Pancreas (tissue), 10 donors: ENCODE data around the gene POU5F1. TPM values are rescaled to one million over a fixed set of nuclear protein-coding genes. Genes with fewer than 3 reads are reported as not detected.
A peak's percentile ranks its signal among the peaks of the same experiment; 100 is the strongest.

Source experiments
- ATAC-seq, 4 donors: fragments of 200-7000 bp; cut with Tn5 transposase; one replicate each; pipeline versions ENCODE4 v1.8.0 to v1.9.1; 2020; ENCODE audit warnings: mild to moderate bottlenecking in 4 of 4, moderate library complexity in 4 of 4
- DNase-seq, 6 donors: peaks; one replicate each; pipeline ENCODE4 v3.0.0-alpha.2; 2020
- FAIRE-seq: peaks from 2 replicates; lab custom pipeline; 2012; peaks lifted over from hg19 to GRCh38; lab: Jason Lieb, UNC
- H3K27ac ChIP-seq, 4 donors: fragments of 200-600 bp; sonication (generic); 1 replicate in 3 of 4; 2 replicates in 1 of 4; pipeline versions ENCODE4 v1.5.0 to v1.8.0; 2020
- H3K27me3 ChIP-seq, 4 donors: fragments of 200-600 bp; one replicate each; pipeline ENCODE4 v1.8.0; 2021
- H3K36me3 ChIP-seq, 3 donors: fragments of 200-600 bp; sonication (generic) in 1 of 3; one replicate each; pipeline versions ENCODE4 v1.5.0 to v1.8.0; 2020 to 2021
- H3K4me1 ChIP-seq, 3 donors: fragments of 200-600 bp; one replicate each; pipeline ENCODE4 v1.8.0; 2021
- H3K4me3 ChIP-seq, 4 donors: fragments of 200-600 bp; sonication (generic) in 2 of 4; one replicate each; pipeline versions ENCODE4 v1.5.0 to v1.8.0; 2020 to 2021
- H3K9me3 ChIP-seq, 4 donors: fragments of 200-600 bp; one replicate each; pipeline ENCODE4 v1.8.0; 2021
- WGBS, 2 donors: extraction: QIAGEN DNeasy Blood & Tissue Kit; methylation state at CpG; one replicate each; pipeline ENCODE4 v1.1.7; 2013; 5-methylcytosine and 5-hydroxymethylcytosine counted together
- intact Hi-C, 3 donors: fragments of 100-400 bp; cut with DNase I; formaldehyde crosslinking; loops; one replicate each; pipeline versions ENCODE4 v1.11.1 to v1.14.2; 2022
- polyA plus RNA-seq, 2 donors: library from polyadenylated mRNA; stranded (reverse); fragments of 200-250 nt; gene quantifications; one replicate each; pipeline ENCODE4 v1.2.3, GENCODE V29; 2013
- total RNA-seq, 6 donors: library from RNA; stranded (reverse); fragmentation: NEBNext Ultra II Directional in 4 of 6; extraction: Animal tissue kit (Norgen Biotek cat#: 25700) in 4 of 6; gene quantifications; one replicate each; pipeline versions ENCODE4 v1.2.1 to v1.2.4, GENCODE V29; 2021 to 2023
- TF ChIP-seq, protein P1 (sequence below), 4 donors: fragments of 200-600 bp; sonication (generic) in 3 of 4; IDR thresholded peaks; one replicate each; pipeline versions ENCODE4 v1.5.0 to v1.8.0; 2021; ENCODE audit warnings: antibody characterized with exemption in 4 of 4
- donor health status: healthy with polysubstance abuse.
- donor health status: DM: no; HTN: no; CAD: no; lungs with moderate emphysema.
- donor health status: DM: no; HTN: no; CAD: no.
- donor health status: control.
- donor health status: control.
- donor health status: Bipolar disorder and iron deficiency.
- donor health status: DM: yes; HTN: yes; CAD: no.
- donor health status: DM: no; HTN: no; CAD: no.
- donor health status: DM: no; HTN: no; CAD: no.
- donor health status: DM: yes; HTN: yes; CAD: no.

POU5F1 gene
- total and polyA plus RNA-seq, 8 donors = 1.1 to 32.1 (median 4.3) TPM

GRCh38 chr6:31143148-31143547, 27.3 kb downstream of the POU5F1 start:
- no peaks in the 10 kb centered on the region for H3K9me3 ChIP-seq
- no peak for DNase-seq
- ATAC-seq = peak in 3 of 4 donors; percentile 14 to 31 (median 22)
- no peak overlapping the region for H3K4me3 ChIP-seq
- no peaks in the 10 kb centered on the region for H3K4me1 ChIP-seq
- FAIRE-seq = no peak
- no peaks in the 10 kb centered on the region for H3K36me3 ChIP-seq
- no peaks in the 10 kb centered on the region for H3K27me3 ChIP-seq
- intact Hi-C loops = no loop called here
- TF ChIP-seq, protein P1, sequence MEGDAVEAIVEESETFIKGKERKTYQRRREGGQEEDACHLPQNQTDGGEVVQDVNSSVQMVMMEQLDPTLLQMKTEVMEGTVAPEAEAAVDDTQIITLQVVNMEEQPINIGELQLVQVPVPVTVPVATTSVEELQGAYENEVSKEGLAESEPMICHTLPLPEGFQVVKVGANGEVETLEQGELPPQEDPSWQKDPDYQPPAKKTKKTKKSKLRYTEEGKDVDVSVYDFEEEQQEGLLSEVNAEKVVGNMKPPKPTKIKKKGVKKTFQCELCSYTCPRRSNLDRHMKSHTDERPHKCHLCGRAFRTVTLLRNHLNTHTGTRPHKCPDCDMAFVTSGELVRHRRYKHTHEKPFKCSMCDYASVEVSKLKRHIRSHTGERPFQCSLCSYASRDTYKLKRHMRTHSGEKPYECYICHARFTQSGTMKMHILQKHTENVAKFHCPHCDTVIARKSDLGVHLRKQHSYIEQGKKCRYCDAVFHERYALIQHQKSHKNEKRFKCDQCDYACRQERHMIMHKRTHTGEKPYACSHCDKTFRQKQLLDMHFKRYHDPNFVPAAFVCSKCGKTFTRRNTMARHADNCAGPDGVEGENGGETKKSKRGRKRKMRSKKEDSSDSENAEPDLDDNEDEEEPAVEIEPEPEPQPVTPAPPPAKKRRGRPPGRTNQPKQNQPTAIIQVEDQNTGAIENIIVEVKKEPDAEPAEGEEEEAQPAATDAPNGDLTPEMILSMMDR (IDR thresholded peaks at IDR 0.05) = no peak
- H3K27ac ChIP-seq = no peak overlapping the region
- WGBS, 2 donors = 73 to 74% methylated on average over 11 of the region's 11 CpGs

GRCh38 chr6:31142361-31142761, 28.1 kb downstream of the POU5F1 start:
- ATAC-seq (no peak), FAIRE-seq (no peak), DNase-seq (no peak)
- H3K36me3 ChIP-seq = no peaks in the 10 kb centered on the region
- no peaks in the 10 kb centered on the region for H3K9me3 ChIP-seq
- no peak overlapping the region for H3K4me3 ChIP-seq
- intact Hi-C loops = no loop called here
- no peak overlapping the region for H3K27ac ChIP-seq
- no peaks in the 10 kb centered on the region for H3K27me3 ChIP-seq
- no peaks in the 10 kb centered on the region for H3K4me1 ChIP-seq
- 52 to 63% methylated on average over 2 of the region's 2 CpGs for WGBS, 2 donors
- TF ChIP-seq, protein P1 (IDR thresholded peaks at IDR 0.05) = no peak

- Histone ChIP-seq H3K27ac (no peak overlapping the region), H3K9me3 (no peaks in the 10 kb centered on the region), H3K4me3 (no peak overlapping the region), H3K27me3 (no peaks in the 10 kb centered on the region), H3K36me3 (no peaks in the 10 kb centered on the region), H3K4me1 (no peaks in the 10 kb centered on the region)
- intact Hi-C loops = no loop called here
- TF ChIP-seq, protein P1 (IDR thresholded peaks at IDR 0.05) = no peak
- WGBS, 2 donors = 80 to 85% methylated on average over 15 of the region's 15 CpGs
- ATAC-seq = no peak
- no peak for FAIRE-seq
- DNase-seq = no peak
Measured at GRCh38 chr6:31140643-31141042, 29.8 kb downstream of the POU5F1 start.

DNA sequence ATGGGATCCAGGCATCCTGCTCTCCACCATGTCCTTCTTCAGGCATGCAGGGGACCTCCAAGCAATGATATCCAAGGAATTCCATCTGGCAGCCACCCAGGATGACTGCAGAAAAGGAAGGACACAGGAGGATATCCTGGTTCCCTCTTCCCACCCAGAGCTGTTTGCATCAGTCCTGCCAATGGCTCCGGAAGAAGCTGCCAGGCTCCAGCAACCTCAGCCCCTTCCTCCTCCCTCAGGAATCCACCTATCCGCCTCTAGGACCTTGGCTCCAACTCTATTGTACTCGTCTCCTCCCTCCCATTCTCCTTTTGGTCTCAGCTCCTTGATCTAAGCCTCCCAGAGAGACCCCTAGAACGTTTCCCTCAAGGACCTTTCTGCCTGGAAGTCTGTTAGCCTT, 30.9 kb downstream of the POU5F1 start:
- Histone ChIP-seq H3K9me3 (no peaks in the 10 kb centered on the region), H3K36me3 (no peaks in the 10 kb centered on the region), H3K27ac (no peak overlapping the region), H3K4me1 (no peaks in the 10 kb centered on the region), H3K27me3 (no peaks in the 10 kb centered on the region), H3K4me3 (no peak overlapping the region)
- intact Hi-C loops = loop anchor here in 2 of 3 donors (2.0 to 5.0 kb wide), 2 partner anchors 53 to 238 kb away; no protein-coding TSS in a partner anchor
- FAIRE-seq (no peak), ATAC-seq (no peak), DNase-seq (no peak)
- TF ChIP-seq, protein P1 (IDR thresholded peaks at IDR 0.05) = no peak
- WGBS, 2 donors = 27 to 29% methylated on average over 4 of the region's 4 CpGs

DNA sequence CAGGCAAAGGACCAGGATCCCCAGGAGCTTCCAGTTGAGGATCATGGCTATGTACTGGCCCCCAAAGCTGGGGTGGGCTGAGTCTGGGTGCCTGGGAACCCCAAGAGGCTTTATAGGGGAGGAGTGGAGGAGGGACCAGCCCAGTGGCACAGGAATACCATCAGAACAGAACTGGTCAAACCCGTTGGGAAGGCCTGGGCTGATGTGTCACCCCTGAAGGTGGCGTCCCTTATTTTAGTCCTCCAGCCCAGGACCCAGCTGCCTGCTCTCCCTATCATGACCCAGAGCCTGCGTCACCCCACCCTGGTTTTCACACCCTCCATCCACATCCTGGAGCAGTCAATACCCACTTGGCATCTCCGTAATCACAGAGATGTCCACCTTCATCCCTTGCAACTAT, 31.5 kb downstream of the POU5F1 start, which contains the start of gene PSORS1C2:
Gene PSORS1C2 (minus strand): TSS at position 85 of the 400 bp plus-strand sequence. CDS start 40 bp downstream, at position 45.
- ATAC-seq (no peak), FAIRE-seq (no peak), DNase-seq (no peak)
- no peaks in the 10 kb centered on the region for H3K36me3 ChIP-seq
- H3K4me1 ChIP-seq = no peaks in the 10 kb centered on the region
- intact Hi-C loops = loop anchor here in 2 of 3 donors (2.0 to 5.0 kb wide), 2 partner anchors 54 to 238 kb away; no protein-coding TSS in a partner anchor
- H3K27ac ChIP-seq = no peak within 1 kb of the TSS
- H3K9me3 ChIP-seq = no peaks in the 10 kb centered on the region
- 77% methylated on average over 4 of the region's 4 CpGs for WGBS, 2 donors
- no peak within 1 kb of the TSS for H3K4me3 ChIP-seq
- TF ChIP-seq, protein P1 (IDR thresholded peaks at IDR 0.05) = no peak
- no peaks in the 10 kb centered on the region for H3K27me3 ChIP-seq
